A375 (cell line): ENCODE data around the gene NFKBIB. TPM values are rescaled to one million over a fixed set of nuclear protein-coding genes. Genes with fewer than 3 reads are reported as not detected.

Experiments
- total RNA-seq: library from RNA; depleted of rRNA; stranded (reverse); fragments of >200 nt; shearing (Covaris generic); gene quantifications from 2 replicates; pipeline ENCODE4 v1.2.3, GENCODE V29; 2014; rRNA removed

NFKBIB gene, protein sequence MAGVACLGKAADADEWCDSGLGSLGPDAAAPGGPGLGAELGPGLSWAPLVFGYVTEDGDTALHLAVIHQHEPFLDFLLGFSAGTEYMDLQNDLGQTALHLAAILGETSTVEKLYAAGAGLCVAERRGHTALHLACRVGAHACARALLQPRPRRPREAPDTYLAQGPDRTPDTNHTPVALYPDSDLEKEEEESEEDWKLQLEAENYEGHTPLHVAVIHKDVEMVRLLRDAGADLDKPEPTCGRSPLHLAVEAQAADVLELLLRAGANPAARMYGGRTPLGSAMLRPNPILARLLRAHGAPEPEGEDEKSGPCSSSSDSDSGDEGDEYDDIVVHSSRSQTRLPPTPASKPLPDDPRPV
- total RNA-seq: 31.7 and 36.6 TPM in 2 replicates

DNA sequence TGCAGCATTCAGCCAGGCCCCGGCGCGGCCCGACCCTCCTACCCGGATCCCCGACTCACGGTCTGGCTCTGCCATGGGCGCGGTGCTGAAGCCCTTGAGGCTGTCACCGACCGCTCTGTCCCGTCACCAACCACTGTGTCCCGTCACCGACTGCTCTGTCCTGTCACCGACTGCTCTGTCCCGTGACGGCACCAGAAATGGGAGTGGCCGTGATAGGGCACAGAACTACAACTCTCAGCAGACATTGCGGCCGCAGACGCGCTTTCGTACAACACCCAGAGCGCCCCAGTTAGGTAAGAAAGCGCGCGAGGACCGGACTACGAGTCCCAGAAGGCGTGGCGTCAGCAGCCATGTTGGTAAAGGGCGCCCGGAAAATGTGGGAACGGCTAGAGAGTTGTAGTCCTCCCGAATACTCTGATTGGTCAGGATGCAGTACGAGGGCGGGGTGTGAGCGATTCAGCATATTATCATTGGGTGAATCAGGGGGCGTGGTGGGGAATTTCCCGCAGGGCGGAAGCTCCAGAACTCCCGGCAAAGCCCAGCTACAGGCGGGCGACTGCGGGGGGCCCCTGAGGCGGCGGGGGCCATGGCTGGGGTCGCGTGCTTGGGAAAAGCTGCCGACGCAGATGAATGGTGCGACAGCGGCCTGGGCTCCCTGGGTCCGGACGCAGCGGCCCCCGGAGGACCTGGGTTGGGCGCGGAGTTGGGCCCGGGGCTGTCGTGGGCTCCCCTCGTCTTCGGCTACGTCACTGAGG lies at the start of gene NFKBIB, which contains the start of gene SIRT2:
Gene NFKBIB, plus strand, starts transcription at position 523 of the 755 bp plus-strand sequence. Its CDS starts 64 bp downstream, at position 587.
Gene SIRT2, minus strand, starts transcription at position 172 of the 755 bp plus-strand sequence. Its CDS starts 97 bp downstream, at position 75.

DNA sequence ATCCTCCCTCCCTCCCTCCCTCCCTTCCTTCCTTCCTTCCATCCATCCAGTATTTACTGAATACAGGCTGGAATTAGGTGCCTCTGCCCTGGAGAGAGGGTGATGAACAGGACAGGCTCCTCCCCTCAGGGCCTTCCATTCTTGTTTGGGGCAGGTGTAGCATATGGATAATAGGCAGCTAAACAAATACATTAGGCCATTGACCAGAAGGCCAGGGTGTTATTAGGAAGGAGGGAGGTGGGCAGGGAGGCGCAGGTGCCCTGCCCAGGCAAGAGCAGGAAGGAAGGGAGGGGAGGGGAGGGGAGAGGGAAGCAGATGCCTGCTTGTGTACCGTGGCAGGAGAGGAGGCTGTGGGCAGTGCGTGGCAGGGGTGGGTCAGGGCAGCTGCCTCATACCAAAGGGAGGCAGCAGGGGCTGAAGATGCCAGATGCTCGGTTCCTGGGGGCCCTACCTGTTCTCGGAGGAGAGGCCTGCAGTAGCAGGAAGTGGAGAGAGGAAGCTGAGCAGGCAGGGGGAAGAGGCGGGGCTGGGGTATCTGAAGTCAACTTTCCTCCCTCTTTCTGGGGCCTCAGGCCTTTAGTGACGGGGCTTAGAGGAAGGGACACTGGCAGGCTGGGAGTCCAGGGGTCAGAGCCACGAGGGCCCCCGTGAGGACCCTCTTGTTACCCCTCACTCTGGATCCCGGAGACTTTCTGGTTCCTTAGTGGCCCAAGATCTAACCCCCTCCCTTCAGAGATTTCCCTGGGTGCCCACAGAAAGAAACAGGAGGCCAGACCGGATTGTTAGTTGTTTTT lies 21.8 kb upstream of the NFKBIB start, which contains the start of gene RINL:
Gene RINL, minus strand, starts transcription at position 495 of the 794 bp plus-strand sequence. CDS start 1,533 bp downstream, outside the sequence.

GRCh38 chr19:38929929-38930775 lies 30.4 kb downstream of the NFKBIB start, which contains the start of gene SARS2:
Gene SARS2, minus strand, starts transcription at chr19:38930763. Its CDS starts 27 bp downstream, at chr19:38930736.

GRCh38 chr19:38930776-38931520 lies 31.2 kb downstream of the NFKBIB start, which contains the start of gene MRPS12:
Gene MRPS12, plus strand, starts transcription at chr19:38930944. Its CDS starts 351 bp downstream, at chr19:38931295.

Other genes starting within 250 kb of the NFKBIB start
- gene CAPN12, start 155.5 kb upstream of the NFKBIB start, total RNA-seq: 0.91 TPM in 1 of 2 replicates, not detected in the other
- not detected in 2 replicates for gene LGALS7, start 126.5 kb upstream of the NFKBIB start, total RNA-seq
- gene LGALS7B, start 110.8 kb upstream of the NFKBIB start, total RNA-seq: 2.8 TPM in 1 of 2 replicates, not detected in the other
- 0.57 TPM in 1 of 2 replicates, not detected in the other for gene LGALS4, start 87.0 kb upstream of the NFKBIB start, total RNA-seq
- 121 and 136 TPM in 2 replicates for gene ECH1, start 68.2 kb upstream of the NFKBIB start, total RNA-seq
- gene HNRNPL, start 50.0 kb upstream of the NFKBIB start, total RNA-seq: 304 and 320 TPM in 2 replicates
- gene RINL, start 21.7 kb upstream of the NFKBIB start, total RNA-seq: 7.7 and 10.1 TPM in 2 replicates
- gene SIRT2, start 351 bp upstream of the NFKBIB start, total RNA-seq: 24.5 and 28.9 TPM in 2 replicates
- gene CCER2, start 12.2 kb downstream of the NFKBIB start, total RNA-seq: 3.0 and 3.5 TPM in 2 replicates
- 44.7 and 46.8 TPM in 2 replicates for gene SARS2, start 30.8 kb downstream of the NFKBIB start, total RNA-seq
- 86.4 and 103 TPM in 2 replicates for gene MRPS12, start 31.0 kb downstream of the NFKBIB start, total RNA-seq
- 23.3 and 31.7 TPM in 2 replicates for gene FBXO17, start 75.8 kb downstream of the NFKBIB start, total RNA-seq
- gene FBXO27, start 132.6 kb downstream of the NFKBIB start, total RNA-seq: 12.2 and 21.4 TPM in 2 replicates
- not detected in 2 replicates for gene ACP7, start 184.4 kb downstream of the NFKBIB start, total RNA-seq
- gene PAK4, start 225.8 kb downstream of the NFKBIB start, total RNA-seq: 8.4 and 13.1 TPM in 2 replicates